ENCODE results near the gene LARP4B.

The LARP4B gene

GRCh38 chr10:898141-898540 is 33.4 kb downstream of the LARP4B start:
- Histone ChIP-seq H3K27ac (replicated peaks; ENCODE audit: low read length) (no peak overlapping the region), H3K27me3 (ENCODE audit: control insufficient read depth in 3 of 3, insufficient read depth in 3 of 3, low read depth in 1 of 3, low read length in 3 of 3) (no peaks in the 10 kb centered on the region), H2BK12ac (ENCODE audit: low read length) (no peak overlapping the region), H3K36me3 (replicated peaks in 1 of 2; ENCODE audit: control insufficient read depth in 2 of 2, insufficient read depth in 2 of 2, low read length in 2 of 2) (peaks cover 0 to 22% of the 10 kb centered on the region in 2 donors), H3K4me1 (ENCODE audit: control insufficient read depth in 2 of 2, insufficient read depth in 1 of 2, low read depth in 1 of 2, low read length in 2 of 2) (no peaks in the 10 kb centered on the region), H4K91ac (ENCODE audit: low read depth, low read length, poor library complexity) (no peak overlapping the region), H2BK120ac (ENCODE audit: low read depth, low read length) (no peak overlapping the region), H3K9me3 (replicated peaks in 1 of 2; ENCODE audit: control insufficient read depth in 2 of 2, insufficient read depth in 1 of 2, low read depth in 1 of 2, low read length in 2 of 2) (no peaks in the 10 kb centered on the region), H4K8ac (ENCODE audit: low read depth, low read length) (no peak overlapping the region), H3K18ac (ENCODE audit: low read length) (no peak overlapping the region), H2BK15ac (ENCODE audit: low read length) (no peak overlapping the region), H3K9ac (ENCODE audit: low read depth, low read length, poor library complexity) (no peak overlapping the region), H2AK5ac (ENCODE audit: low read depth, low read length) (no peak overlapping the region), H3K4ac (ENCODE audit: low read length) (no peak overlapping the region), H2BK5ac (ENCODE audit: low read length) (no peak overlapping the region), H3K4me2 (ENCODE audit: insufficient read depth, low read length, poor library complexity, severe bottlenecking) (no peak overlapping the region), H3K4me3 (ENCODE audit: low read length in 2 of 2) (no peak overlapping the region), H3K14ac (ENCODE audit: low read length) (no peak overlapping the region), H3K23ac (ENCODE audit: low read depth, low read length, poor library complexity) (no peak overlapping the region), H2AFZ (ENCODE audit: low read length) (no peak overlapping the region), H3K79me1 (ENCODE audit: low read depth, low read length) (no peaks in the 10 kb centered on the region)
- no peak for DNase-seq (ENCODE audit: low spot score)
- no CpG with 5 or more reads among the region's 2 CpGs for WGBS, 2 donors (ENCODE audit: extremely low coverage in 2 of 2, insufficient read length in 2 of 2, insufficient replicate concordance in 1 of 2)

GRCh38 chr10:896982-897381 is 34.5 kb downstream of the LARP4B start:
- Histone ChIP-seq H3K4me1 (ENCODE audit: control insufficient read depth in 2 of 2, insufficient read depth in 1 of 2, low read depth in 1 of 2, low read length in 2 of 2) (no peaks in the 10 kb centered on the region), H3K18ac (ENCODE audit: low read length) (no peak overlapping the region), H2AK5ac (ENCODE audit: low read depth, low read length) (no peak overlapping the region), H2AFZ (ENCODE audit: low read length) (no peak overlapping the region), H3K36me3 (replicated peaks in 1 of 2; ENCODE audit: control insufficient read depth in 2 of 2, insufficient read depth in 2 of 2, low read length in 2 of 2) (peaks cover 0 to 14% of the 10 kb centered on the region in 2 donors), H2BK120ac (ENCODE audit: low read depth, low read length) (no peak overlapping the region), H3K4me3 (ENCODE audit: low read length in 2 of 2) (no peak overlapping the region), H4K8ac (ENCODE audit: low read depth, low read length) (no peak overlapping the region), H2BK5ac (ENCODE audit: low read length) (no peak overlapping the region), H3K9me3 (replicated peaks in 1 of 2; ENCODE audit: control insufficient read depth in 2 of 2, insufficient read depth in 1 of 2, low read depth in 1 of 2, low read length in 2 of 2) (no peaks in the 10 kb centered on the region), H3K27me3 (ENCODE audit: control insufficient read depth in 3 of 3, insufficient read depth in 3 of 3, low read depth in 1 of 3, low read length in 3 of 3) (no peaks in the 10 kb centered on the region), H2BK12ac (ENCODE audit: low read length) (no peak overlapping the region), H3K4me2 (ENCODE audit: insufficient read depth, low read length, poor library complexity, severe bottlenecking) (no peak overlapping the region), H2BK15ac (ENCODE audit: low read length) (no peak overlapping the region), H3K27ac (replicated peaks; ENCODE audit: low read length) (no peak overlapping the region), H3K4ac (ENCODE audit: low read length) (no peak overlapping the region), H3K79me1 (ENCODE audit: low read depth, low read length) (no peaks in the 10 kb centered on the region), H3K14ac (ENCODE audit: low read length) (no peak overlapping the region), H3K23ac (ENCODE audit: low read depth, low read length, poor library complexity) (no peak overlapping the region), H3K9ac (ENCODE audit: low read depth, low read length, poor library complexity) (no peak overlapping the region), H4K91ac (ENCODE audit: low read depth, low read length, poor library complexity) (no peak overlapping the region)
- no peak for DNase-seq (ENCODE audit: low spot score)
- no CpG with 5 or more reads among the region's 2 CpGs for WGBS, 2 donors (ENCODE audit: extremely low coverage in 2 of 2, insufficient read length in 2 of 2, insufficient replicate concordance in 1 of 2)

GRCh38 chr10:895324-895723 is 36.2 kb downstream of the LARP4B start:
- no peak overlapping the region for H2BK5ac ChIP-seq (ENCODE audit: low read length)
- H3K27me3 ChIP-seq (ENCODE audit: control insufficient read depth in 3 of 3, insufficient read depth in 3 of 3, low read depth in 1 of 3, low read length in 3 of 3): no peaks in the 10 kb centered on the region
- H3K18ac ChIP-seq (ENCODE audit: low read length): no peak overlapping the region
- H3K14ac ChIP-seq (ENCODE audit: low read length): no peak overlapping the region
- no peak overlapping the region for H2AFZ ChIP-seq (ENCODE audit: low read length)
- H3K4ac ChIP-seq (ENCODE audit: low read length): no peak overlapping the region
- no peak overlapping the region for H3K9ac ChIP-seq (ENCODE audit: low read depth, low read length, poor library complexity)
- H3K4me2 ChIP-seq (ENCODE audit: insufficient read depth, low read length, poor library complexity, severe bottlenecking): no peak overlapping the region
- no peak overlapping the region for H4K91ac ChIP-seq (ENCODE audit: low read depth, low read length, poor library complexity)
- no peak overlapping the region for H3K23ac ChIP-seq (ENCODE audit: low read depth, low read length, poor library complexity)
- H3K4me3 ChIP-seq (ENCODE audit: low read length in 2 of 2): no peak overlapping the region
- DNase-seq (ENCODE audit: low spot score): no peak
- no peaks in the 10 kb centered on the region for H3K4me1 ChIP-seq (ENCODE audit: control insufficient read depth in 2 of 2, insufficient read depth in 1 of 2, low read depth in 1 of 2, low read length in 2 of 2)
- peaks cover 0 to 10% of the 10 kb centered on the region in 2 donors for H3K36me3 ChIP-seq (replicated peaks in 1 of 2; ENCODE audit: control insufficient read depth in 2 of 2, insufficient read depth in 2 of 2, low read length in 2 of 2)
- H3K79me1 ChIP-seq (ENCODE audit: low read depth, low read length): no peaks in the 10 kb centered on the region
- no peak overlapping the region for H2BK12ac ChIP-seq (ENCODE audit: low read length)
- H2BK15ac ChIP-seq (ENCODE audit: low read length): no peak overlapping the region
- H3K9me3 ChIP-seq (replicated peaks in 1 of 2; ENCODE audit: control insufficient read depth in 2 of 2, insufficient read depth in 1 of 2, low read depth in 1 of 2, low read length in 2 of 2): no peaks in the 10 kb centered on the region
- H2AK5ac ChIP-seq (ENCODE audit: low read depth, low read length): no peak overlapping the region
- WGBS, 2 donors (ENCODE audit: extremely low coverage in 2 of 2, insufficient read length in 2 of 2, insufficient replicate concordance in 1 of 2): no CpG with 5 or more reads among the region's 4 CpGs
- no peak overlapping the region for H2BK120ac ChIP-seq (ENCODE audit: low read depth, low read length)
- no peak overlapping the region for H4K8ac ChIP-seq (ENCODE audit: low read depth, low read length)
- H3K27ac ChIP-seq (replicated peaks; ENCODE audit: low read length): no peak overlapping the region

GRCh38 chr10:878895-879294 is 52.6 kb downstream of the LARP4B start:
- no peak overlapping the region for H2BK12ac ChIP-seq (ENCODE audit: low read length)
- H2BK120ac ChIP-seq (ENCODE audit: low read depth, low read length): no peak overlapping the region
- H3K4me1 ChIP-seq (ENCODE audit: control insufficient read depth in 2 of 2, insufficient read depth in 1 of 2, low read depth in 1 of 2, low read length in 2 of 2): no peaks in the 10 kb centered on the region
- no peak overlapping the region for H3K4me2 ChIP-seq (ENCODE audit: insufficient read depth, low read length, poor library complexity, severe bottlenecking)
- H3K27ac ChIP-seq (replicated peaks; ENCODE audit: low read length): no peak overlapping the region
- H3K14ac ChIP-seq (ENCODE audit: low read length): no peak overlapping the region
- no peak overlapping the region for H4K8ac ChIP-seq (ENCODE audit: low read depth, low read length)
- H3K79me1 ChIP-seq (ENCODE audit: low read depth, low read length): no peaks in the 10 kb centered on the region
- H3K4ac ChIP-seq (ENCODE audit: low read length): no peak overlapping the region
- no peak overlapping the region for H3K18ac ChIP-seq (ENCODE audit: low read length)
- no peak overlapping the region for H2BK5ac ChIP-seq (ENCODE audit: low read length)
- no peak overlapping the region for H2BK15ac ChIP-seq (ENCODE audit: low read length)
- no CpG with 5 or more reads among the region's 3 CpGs for WGBS, 2 donors (ENCODE audit: extremely low coverage in 2 of 2, insufficient read length in 2 of 2, insufficient replicate concordance in 1 of 2)
- no peak overlapping the region for H3K9ac ChIP-seq (ENCODE audit: low read depth, low read length, poor library complexity)
- no peaks in the 10 kb centered on the region for H3K9me3 ChIP-seq (replicated peaks in 1 of 2; ENCODE audit: control insufficient read depth in 2 of 2, insufficient read depth in 1 of 2, low read depth in 1 of 2, low read length in 2 of 2)
- no peak overlapping the region for H3K4me3 ChIP-seq (ENCODE audit: low read length in 2 of 2)
- DNase-seq (ENCODE audit: low spot score): no peak
- peaks cover 0 to 1% (median 0%) of the 10 kb centered on the region in 3 experiments for H3K27me3 ChIP-seq (ENCODE audit: control insufficient read depth in 3 of 3, insufficient read depth in 3 of 3, low read depth in 1 of 3, low read length in 3 of 3)
- H3K36me3 ChIP-seq (replicated peaks in 1 of 2; ENCODE audit: control insufficient read depth in 2 of 2, insufficient read depth in 2 of 2, low read length in 2 of 2): peaks cover 20 to 96% of the 10 kb centered on the region in 2 donors
- H2AK5ac ChIP-seq (ENCODE audit: low read depth, low read length): no peak overlapping the region
- no peak overlapping the region for H3K23ac ChIP-seq (ENCODE audit: low read depth, low read length, poor library complexity)
- no peak overlapping the region for H2AFZ ChIP-seq (ENCODE audit: low read length)
- H4K91ac ChIP-seq (ENCODE audit: low read depth, low read length, poor library complexity): no peak overlapping the region
